PC-9 (cell line): ENCODE data around the gene CD300H. TPM values are rescaled to one million over a fixed set of nuclear protein-coding genes. Genes with fewer than 3 reads are reported as not detected.

Source experiments
- BruUV-seq: library from RNA; stranded (reverse); fragments of 400-500 nt; replicated peaks from 2 replicates; lab custom pipeline; 2021; lab: Mats Ljungman, UMichigan
- CTCF ChIA-PET: fragments of 300-600 bp; sonication (Branson Sonifier 250); formaldehyde crosslinking; loops from one replicate; lab custom pipeline; 2022; ENCODE audit warnings: antibody characterized with exemption; lab: Charles Lee
- POLR2A ChIA-PET: fragments of 300-600 bp; sonication (Branson Sonifier 250); formaldehyde crosslinking; loops from one replicate; lab custom pipeline; 2022; ENCODE audit warnings: antibody characterized with exemption; ENCODE audit not compliant: unreplicated experiment; lab: Charles Lee
- DNase-seq, 2 experiments: peaks; one replicate each; pipeline versions ENCODE4 v3.0.0 to v3.0.0-alpha.2; 2015 to 2022; ENCODE audit warnings: mixed read lengths in 1 of 2
- H2AFZ ChIP-seq: fragments of 200-600 bp; sonication (generic); 2 replicates; pipeline ENCODE4 v1.8.1; 2017; ENCODE audit warnings: antibody characterized with exemption
- H3F3A ChIP-seq: fragments of 200-600 bp; sonication (generic); 2 replicates; pipeline ENCODE4 v1.8.1; 2017; ENCODE audit warnings: antibody characterized with exemption, mild to moderate bottlenecking, low read depth; ENCODE audit not compliant: insufficient read depth
- H3K27ac ChIP-seq: fragments of 200-600 bp; sonication (generic); 2 replicates; pipeline ENCODE4 v1.6.1; 2016; ENCODE audit warnings: mixed run types
- H3K27me3 ChIP-seq: fragments of 200-600 bp; sonication (generic); 2 replicates; pipeline ENCODE4 v1.6.1; 2016; ENCODE audit warnings: low read depth, mixed run types; ENCODE audit not compliant: insufficient read depth
- H3K36me3 ChIP-seq: fragments of 200-600 bp; sonication (generic); 2 replicates; pipeline ENCODE4 v1.6.1; 2016; ENCODE audit warnings: low read depth, mixed run types
- H3K4me1 ChIP-seq: fragments of 200-600 bp; sonication (generic); replicated peaks from 2 replicates; pipeline ENCODE4 v1.6.1; 2016; ENCODE audit warnings: mixed run types; ENCODE audit not compliant: insufficient read depth
- H3K4me2 ChIP-seq: fragments of 200-600 bp; sonication (generic); 2 replicates; pipeline ENCODE4 v1.6.1; 2017; ENCODE audit warnings: mixed run types
- H3K4me3 ChIP-seq: fragments of 200-600 bp; sonication (generic); 2 replicates; pipeline ENCODE4 v1.6.1; 2016; ENCODE audit warnings: mixed run types
- H3K79me2 ChIP-seq: fragments of 200-600 bp; sonication (generic); 2 replicates; pipeline ENCODE4 v1.6.1; 2017; ENCODE audit warnings: low read depth, mixed run types
- H3K9me2 ChIP-seq: fragments of 200-600 bp; sonication (generic); 2 replicates; pipeline ENCODE4 v1.8.1; 2017; ENCODE audit warnings: mild to moderate bottlenecking; ENCODE audit not compliant: insufficient read depth
- H3K9me3 ChIP-seq: fragments of 200-600 bp; sonication (generic); 2 replicates; pipeline ENCODE4 v1.8.1; 2016; ENCODE audit warnings: low read depth; ENCODE audit not compliant: insufficient read depth
- H4K20me1 ChIP-seq: fragments of 200-600 bp; sonication (generic); 2 replicates; pipeline ENCODE4 v1.8.1; 2017; ENCODE audit not compliant: insufficient read depth
- CTCF ChIP-seq: fragments of 200-600 bp; sonication (generic); conservative IDR thresholded peaks from 2 replicates; pipeline ENCODE4 v1.6.1; 2017; ENCODE audit warnings: mixed run types, antibody characterized with exemption, mild to moderate bottlenecking, moderate library complexity
- EZH2 ChIP-seq: fragments of 200-600 bp; sonication (generic); IDR thresholded peaks from 2 replicates; pipeline ENCODE4 v1.8.0; 2017; ENCODE audit warnings: antibody characterized with exemption, low read depth
- intact Hi-C: fragments of 100-400 bp; cut with micrococcal nuclease; formaldehyde crosslinking; loops from one replicate; pipeline ENCODE4 v1.10.0; 2022; ENCODE audit not compliant: unreplicated experiment
- total RNA-seq: library from RNA; stranded (reverse); gene quantifications from 2 replicates; pipeline ENCODE4 v1.2.3, GENCODE V29; 2021

The CD300H gene
- total RNA-seq, 1 experiment from 2014 or later, result not detected

DNA sequence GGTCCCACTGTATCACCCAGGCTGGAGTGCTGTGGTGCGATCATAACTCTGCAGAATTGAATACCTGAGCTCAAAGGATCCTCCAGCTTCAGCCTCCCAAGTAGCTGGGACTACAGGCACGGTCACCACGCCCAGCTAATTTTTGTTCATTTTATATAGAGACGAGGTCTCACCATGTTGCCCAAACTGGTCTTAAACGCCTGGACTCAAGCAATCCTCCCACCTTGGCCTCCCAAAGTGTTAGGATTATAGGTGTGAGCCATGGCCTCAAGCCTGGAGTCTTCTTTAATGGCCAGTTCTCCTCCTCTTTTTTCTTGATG is 36.5 kb downstream of the CD300H start:
- POLR2A ChIA-PET, result no interaction called here
- Histone ChIP-seq H3K27me3 (peaks cover 96% of the 10 kb centered on the region), H3K9me2 (no peaks in the 10 kb centered on the region), H3K79me2 (no peaks in the 10 kb centered on the region), H3K9me3 (no peaks in the 10 kb centered on the region), H3K4me3 (no peak overlapping the region), H2AFZ (no peak overlapping the region), H3K27ac (no peak overlapping the region), H3K4me1 (no peaks in the 10 kb centered on the region), H4K20me1 (no peaks in the 10 kb centered on the region), H3K4me2 (no peak overlapping the region), H3F3A (no peaks in the 10 kb centered on the region), H3K36me3 (no peaks in the 10 kb centered on the region)
- DNase-seq, result no peak
- no TSS peak for BruUV-seq
- intact Hi-C loops, result no loop called here
- CTCF ChIA-PET, result no interaction called here
- no peak for TF ChIP-seq CTCF

DNA sequence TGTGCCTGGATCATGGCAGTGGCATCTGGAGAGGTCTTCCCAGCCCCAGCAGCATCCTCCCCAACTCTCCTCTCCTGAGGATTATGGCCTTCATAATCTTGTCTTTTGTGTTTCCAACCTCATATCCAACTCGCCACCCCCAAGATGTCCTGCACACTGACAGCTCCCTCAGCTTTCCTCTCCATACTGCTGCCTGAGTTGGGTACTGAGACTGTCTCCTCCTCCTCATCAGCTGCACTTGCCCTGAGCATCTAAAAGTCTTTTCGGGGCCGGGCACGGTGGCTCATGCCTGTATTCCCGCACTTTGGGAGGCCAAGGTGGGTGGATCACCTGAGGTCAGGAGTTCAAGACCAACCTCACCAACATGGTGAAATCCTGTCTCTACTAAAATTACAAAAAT is 38.1 kb downstream of the CD300H start:
- BruUV-seq, result no TSS peak
- H3K36me3 ChIP-seq, result no peaks in the 10 kb centered on the region
- no peaks in the 10 kb centered on the region for H3F3A ChIP-seq
- no peaks in the 10 kb centered on the region for H3K4me1 ChIP-seq
- CTCF ChIA-PET, result no interaction called here
- H3K27ac ChIP-seq, result no peak overlapping the region
- no peak for DNase-seq
- H4K20me1 ChIP-seq, result no peaks in the 10 kb centered on the region
- H3K9me2 ChIP-seq, result no peaks in the 10 kb centered on the region
- POLR2A ChIA-PET, result no interaction called here
- intact Hi-C loops, result no loop called here
- no peak overlapping the region for H2AFZ ChIP-seq
- H3K27me3 ChIP-seq, result peaks cover 96% of the 10 kb centered on the region
- H3K79me2 ChIP-seq, result no peaks in the 10 kb centered on the region
- no peak overlapping the region for H3K4me3 ChIP-seq
- no peak overlapping the region for H3K4me2 ChIP-seq
- no peak for TF ChIP-seq EZH2
- no peak for TF ChIP-seq CTCF
- no peaks in the 10 kb centered on the region for H3K9me3 ChIP-seq

- CTCF ChIA-PET, result no interaction called here
- Histone ChIP-seq H3K79me2 (no peaks in the 10 kb centered on the region), H3K9me3 (no peaks in the 10 kb centered on the region), H3K4me1 (no peaks in the 10 kb centered on the region), H3K4me2 (no peak overlapping the region), H3F3A (no peaks in the 10 kb centered on the region), H3K4me3 (no peak overlapping the region), H3K36me3 (no peaks in the 10 kb centered on the region), H4K20me1 (no peaks in the 10 kb centered on the region), H3K27me3 (peaks cover 98% of the 10 kb centered on the region), H3K9me2 (no peaks in the 10 kb centered on the region), H2AFZ (no peak overlapping the region), H3K27ac (no peak overlapping the region)
- DNase-seq, result no peak
- TF ChIP-seq CTCF (no peak), EZH2 (no peak)
- intact Hi-C loops, result no loop called here
- no TSS peak for BruUV-seq
- POLR2A ChIA-PET, result no interaction called here
Observed at GRCh38 chr17:74528491-74529199, 38.7 kb downstream of the CD300H start.
